ENCODE data around the gene IL4. TPM values are rescaled to one million over a fixed set of nuclear protein-coding genes. Genes with fewer than 3 reads are reported as not detected.

IL4 gene
- total RNA-seq, 4 donors from 2014 or later, result not detected

GRCh38 chr5:132684491-132684890 lies 10.7 kb downstream of the IL4 start:
- TF ChIP-seq, protein P1, sequence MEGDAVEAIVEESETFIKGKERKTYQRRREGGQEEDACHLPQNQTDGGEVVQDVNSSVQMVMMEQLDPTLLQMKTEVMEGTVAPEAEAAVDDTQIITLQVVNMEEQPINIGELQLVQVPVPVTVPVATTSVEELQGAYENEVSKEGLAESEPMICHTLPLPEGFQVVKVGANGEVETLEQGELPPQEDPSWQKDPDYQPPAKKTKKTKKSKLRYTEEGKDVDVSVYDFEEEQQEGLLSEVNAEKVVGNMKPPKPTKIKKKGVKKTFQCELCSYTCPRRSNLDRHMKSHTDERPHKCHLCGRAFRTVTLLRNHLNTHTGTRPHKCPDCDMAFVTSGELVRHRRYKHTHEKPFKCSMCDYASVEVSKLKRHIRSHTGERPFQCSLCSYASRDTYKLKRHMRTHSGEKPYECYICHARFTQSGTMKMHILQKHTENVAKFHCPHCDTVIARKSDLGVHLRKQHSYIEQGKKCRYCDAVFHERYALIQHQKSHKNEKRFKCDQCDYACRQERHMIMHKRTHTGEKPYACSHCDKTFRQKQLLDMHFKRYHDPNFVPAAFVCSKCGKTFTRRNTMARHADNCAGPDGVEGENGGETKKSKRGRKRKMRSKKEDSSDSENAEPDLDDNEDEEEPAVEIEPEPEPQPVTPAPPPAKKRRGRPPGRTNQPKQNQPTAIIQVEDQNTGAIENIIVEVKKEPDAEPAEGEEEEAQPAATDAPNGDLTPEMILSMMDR (IDR thresholded peaks at IDR 0.05; ENCODE audit: low read depth), result no peak

- TF ChIP-seq, protein P1 (IDR thresholded peaks at IDR 0.05; ENCODE audit: low read depth), result no peak
These were observed 11.3 kb downstream of the IL4 start for GRCh38 chr5:132684922-132685720.

DNA sequence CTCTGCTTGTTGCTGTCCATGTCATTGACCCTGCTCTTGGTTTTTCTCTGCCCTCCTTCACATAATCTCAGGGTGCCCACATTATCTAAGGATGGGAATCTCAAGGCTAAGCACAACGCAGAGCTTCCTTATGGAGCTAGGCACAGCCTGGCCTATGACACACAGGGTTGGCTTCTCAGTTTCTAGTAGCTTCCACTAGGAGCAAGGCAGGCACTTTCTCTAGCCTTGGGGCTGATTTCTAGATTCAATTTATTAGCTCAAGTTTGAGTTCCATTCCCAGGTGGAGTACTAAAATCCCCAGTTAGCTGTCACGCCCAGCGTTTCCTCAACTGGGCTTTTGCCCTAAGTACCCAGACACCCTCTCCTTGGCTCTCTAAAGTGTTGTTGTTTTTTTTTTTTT lies 12.4 kb downstream of the IL4 start:
- TF ChIP-seq, protein P1 (IDR thresholded peaks at IDR 0.05; ENCODE audit: low read depth), result no peak

DNA sequence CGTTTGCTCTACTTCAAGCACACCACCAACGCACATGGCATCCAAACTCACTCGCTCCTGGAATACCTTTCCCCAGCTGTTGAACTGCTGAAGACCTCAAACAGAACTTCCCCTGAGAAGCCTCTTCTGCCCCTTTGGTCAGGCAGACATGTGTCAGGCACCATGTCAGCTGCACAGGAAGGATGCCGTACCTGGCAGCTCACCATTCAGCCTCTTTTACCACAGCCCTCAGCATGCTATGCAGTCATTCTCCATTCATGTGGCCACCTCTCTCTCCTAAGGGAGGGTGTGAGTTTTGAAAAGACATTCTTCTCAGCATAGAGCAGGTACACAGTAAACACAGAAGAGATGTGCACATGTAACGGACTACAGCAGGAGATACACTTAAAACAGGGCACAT lies 14.2 kb downstream of the IL4 start:
- TF ChIP-seq, protein P1 (IDR thresholded peaks at IDR 0.05; ENCODE audit: low read depth), result no peak

- TF ChIP-seq, protein P1 (IDR thresholded peaks at IDR 0.05; ENCODE audit: low read depth), result no peak
These were observed 14.9 kb downstream of the IL4 start for GRCh38 chr5:132688536-132689339.

DNA sequence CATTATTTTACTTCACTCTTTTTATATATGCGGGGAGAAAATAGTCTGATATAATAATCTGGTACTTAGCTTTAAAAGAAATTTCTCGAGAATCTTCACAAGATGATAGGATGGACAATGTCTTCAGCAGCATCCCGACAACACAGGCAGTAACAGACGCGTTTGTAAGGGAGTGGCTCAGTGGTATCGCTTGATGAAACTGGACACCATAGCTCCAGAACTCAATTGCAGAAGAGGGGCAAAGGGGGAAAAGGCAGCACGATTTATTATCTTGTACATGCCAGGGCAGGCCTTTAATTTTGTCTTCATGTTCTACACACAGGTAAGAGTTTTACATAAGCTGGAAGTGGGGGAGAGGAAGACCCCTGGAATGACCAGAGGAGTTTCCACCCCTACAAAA lies 15.7 kb downstream of the IL4 start:
- TF ChIP-seq, protein P1 (IDR thresholded peaks at IDR 0.05; ENCODE audit: low read depth), result no peak

GRCh38 chr5:132690156-132690555 lies 16.4 kb downstream of the IL4 start:
- TF ChIP-seq, protein P1 (IDR thresholded peaks at IDR 0.05; ENCODE audit: low read depth), result no peak
